ENCODE measurements around the gene ZC3H15.

DNA sequence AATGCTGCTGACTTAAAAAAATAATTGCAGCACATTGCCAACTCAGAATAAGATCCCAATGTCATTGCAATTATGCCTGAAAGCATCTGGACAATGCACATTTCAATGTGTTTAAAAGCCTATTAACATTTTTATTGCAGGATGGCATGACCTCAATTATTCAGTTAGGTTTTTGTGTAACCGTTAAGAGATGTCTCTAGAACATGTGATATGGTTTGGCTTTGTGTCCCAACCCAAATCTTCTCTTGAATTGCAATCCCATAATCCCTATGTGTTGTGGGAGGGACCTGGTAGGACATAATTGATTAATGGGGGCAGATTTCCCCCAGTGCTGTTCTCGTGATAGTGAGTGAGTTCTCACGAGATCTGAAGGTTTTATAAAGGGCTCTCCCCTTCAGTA lies 43.2 kb upstream of the ZC3H15 start:
- TF ChIP-seq, protein P1, sequence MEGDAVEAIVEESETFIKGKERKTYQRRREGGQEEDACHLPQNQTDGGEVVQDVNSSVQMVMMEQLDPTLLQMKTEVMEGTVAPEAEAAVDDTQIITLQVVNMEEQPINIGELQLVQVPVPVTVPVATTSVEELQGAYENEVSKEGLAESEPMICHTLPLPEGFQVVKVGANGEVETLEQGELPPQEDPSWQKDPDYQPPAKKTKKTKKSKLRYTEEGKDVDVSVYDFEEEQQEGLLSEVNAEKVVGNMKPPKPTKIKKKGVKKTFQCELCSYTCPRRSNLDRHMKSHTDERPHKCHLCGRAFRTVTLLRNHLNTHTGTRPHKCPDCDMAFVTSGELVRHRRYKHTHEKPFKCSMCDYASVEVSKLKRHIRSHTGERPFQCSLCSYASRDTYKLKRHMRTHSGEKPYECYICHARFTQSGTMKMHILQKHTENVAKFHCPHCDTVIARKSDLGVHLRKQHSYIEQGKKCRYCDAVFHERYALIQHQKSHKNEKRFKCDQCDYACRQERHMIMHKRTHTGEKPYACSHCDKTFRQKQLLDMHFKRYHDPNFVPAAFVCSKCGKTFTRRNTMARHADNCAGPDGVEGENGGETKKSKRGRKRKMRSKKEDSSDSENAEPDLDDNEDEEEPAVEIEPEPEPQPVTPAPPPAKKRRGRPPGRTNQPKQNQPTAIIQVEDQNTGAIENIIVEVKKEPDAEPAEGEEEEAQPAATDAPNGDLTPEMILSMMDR (IDR thresholded peaks at IDR 0.05; ENCODE audit: low read depth, low read length, poor library complexity, severe bottlenecking), result no peak
- no peak for TF ChIP-seq EZH2phosphoT487 (IDR thresholded peaks at IDR 0.05; ENCODE audit: borderline replicate concordance, low read length)
